K562 (cell line): ENCODE results near the gene LYAR. TPM values are rescaled to one million over a fixed set of nuclear protein-coding genes. Genes with fewer than 3 reads are reported as not detected.
A peak's percentile ranks its signal among the peaks of the same experiment; 100 is the strongest.

Experiments
- ATAC-seq: fragments of 200-7000 bp; cut with Tn5 transposase; 3 replicates; pipeline ENCODE4 v1.9.1; 2020; ENCODE audit warnings: moderate library complexity
- BruUV-seq: library from RNA; stranded (reverse); fragments of 400-500 nt; replicated peaks from 2 replicates; lab custom pipeline; 2021; lab: Mats Ljungman, UMichigan
- CTCF ChIA-PET: fragments of 300-600 bp; formaldehyde crosslinking; extraction: SDS; loops from one replicate; lab custom pipeline; 2021; ENCODE audit warnings: low intra/inter-chr PET ratio; lab: Yijun Ruan, JAX
- POLR2A ChIA-PET: fragments of 300-600, 350-650 bp; sonication (Branson Sonifier 250); formaldehyde crosslinking; extraction: SDS; loops from one replicate; lab custom pipeline; 2021; ENCODE audit warnings: antibody characterized with exemption, inconsistent platforms; lab: Yijun Ruan, JAX
- DNase-seq, 4 experiments: peaks; one replicate each; pipeline versions ENCODE4 v3.0.0 to v3.0.0-alpha.2; 2011 to 2018; ENCODE audit warnings: low spot score in 3 of 4, mixed read lengths in 3 of 4; ENCODE audit errors: extremely low read depth in 1 of 4
- FAIRE-seq: peaks from 2 replicates; lab custom pipeline; 2011; peaks lifted over from hg19 to GRCh38; lab: Jason Lieb, UNC
- H2AFZ ChIP-seq: 2 replicates; pipeline ENCODE4 v1.6.0; 2011; ENCODE audit warnings: low read depth, low read length, control low read depth, inconsistent platforms
- H3K27ac ChIP-seq: fragments of 200-600 bp; 3 replicates; pipeline ENCODE4 v1.8.0; 2011; ENCODE audit warnings: low read depth, mild to moderate bottlenecking, control low read depth, inconsistent platforms, low read length, moderate library complexity, mixed read lengths; ENCODE audit errors: extremely low read depth
- H3K27me3 ChIP-seq, 2 experiments: fragments of 300-600 bp in 1 of 2; 2 replicates in 1 of 2; 3 replicates in 1 of 2; pipeline versions ENCODE4 v1.6.0 to v1.8.0; 2011; ENCODE audit warnings: inconsistent platforms in 2 of 2, low read length in 2 of 2, mild to moderate bottlenecking in 1 of 2, mixed read lengths in 1 of 2, moderate library complexity in 1 of 2; ENCODE audit not compliant: control insufficient read depth in 2 of 2, insufficient read depth in 2 of 2
- H3K36me3 ChIP-seq: fragments of 300-600 bp; 3 replicates; pipeline ENCODE4 v1.8.0; 2011; ENCODE audit warnings: mild to moderate bottlenecking, low read length, inconsistent platforms; ENCODE audit not compliant: control insufficient read depth, insufficient read depth
- H3K4me1 ChIP-seq, 2 experiments: fragments of 200-600 bp in 1 of 2; replicated peaks in 1 of 2; 2 replicates in 1 of 2; 3 replicates in 1 of 2; pipeline versions ENCODE4 v1.5.1 to v1.8.0; 2011; ENCODE audit warnings: inconsistent platforms in 2 of 2, low read length in 2 of 2, mild to moderate bottlenecking in 1 of 2, mixed read lengths in 1 of 2, moderate library complexity in 1 of 2; ENCODE audit not compliant: control insufficient read depth in 2 of 2, insufficient read depth in 2 of 2
- H3K4me2 ChIP-seq: 2 replicates; pipeline ENCODE4 v1.6.1; 2011; ENCODE audit warnings: low read length, control low read depth, inconsistent platforms, mixed read lengths; ENCODE audit not compliant: insufficient read depth
- H3K4me3 ChIP-seq: fragments of 200-600 bp; sonication (generic), shearing (Covaris generic); 2 replicates; pipeline ENCODE4 v1.5.1; 2016; ENCODE audit warnings: control low read depth, inconsistent platforms
- H3K79me2 ChIP-seq: fragments of 200-600 bp; 3 replicates; pipeline ENCODE4 v1.8.0; 2011; ENCODE audit warnings: low read length, inconsistent platforms; ENCODE audit not compliant: control insufficient read depth, insufficient read depth
- H3K9ac ChIP-seq, 2 experiments: 2 replicates each; pipeline versions ENCODE4 v1.6.0 to v1.6.1; 2011; ENCODE audit warnings: low read depth in 2 of 2, low read length in 2 of 2, control low read depth in 1 of 2, inconsistent platforms in 1 of 2, mild to moderate bottlenecking in 1 of 2, mixed read lengths in 1 of 2; ENCODE audit not compliant: insufficient read depth in 1 of 2
- H3K9me1 ChIP-seq: one replicate; pipeline ENCODE4 v1.6.0; 2011; ENCODE audit warnings: inconsistent platforms, mild to moderate bottlenecking, low read length, moderate library complexity; ENCODE audit not compliant: control insufficient read depth, insufficient read depth
- H3K9me3 ChIP-seq: replicated peaks from 2 replicates; pipeline ENCODE4 v1.5.1; 2011; ENCODE audit warnings: low read depth, low read length, inconsistent platforms; ENCODE audit not compliant: control insufficient read depth, insufficient read depth
- H4K20me1 ChIP-seq: replicated peaks from 2 replicates; pipeline ENCODE4 v1.6.1; 2011; ENCODE audit warnings: low read length, inconsistent platforms, mixed read lengths; ENCODE audit not compliant: control insufficient read depth, insufficient read depth
- ADNP ChIP-seq: fragments of 200-800 bp; sonication (Bioruptor generic); IDR thresholded peaks from 2 replicates; pipeline ENCODE4 v1.6.1; 2016; ENCODE audit warnings: missing genetic modification characterization, missing compliant biosample characterization
- ATF1 ChIP-seq, 2 experiments: fragments of 450-650 bp in 1 of 2; IDR thresholded peaks; 2 replicates each; pipeline ENCODE4 v1.6.1; 2016; ENCODE audit warnings: missing compliant biosample characterization in 1 of 2, missing genetic modification characterization in 1 of 2
- GTF2F1 ChIP-seq: IDR thresholded peaks from 2 replicates; pipeline ENCODE4 v1.6.1; 2011; ENCODE audit warnings: low read depth, low read length, improper control_type of control experiment
- HDAC3 ChIP-seq: fragments of 450-650 bp; IDR thresholded peaks from 2 replicates; pipeline ENCODE4 v1.6.1; 2018; ENCODE audit warnings: borderline replicate concordance, mild to moderate bottlenecking, moderate library complexity; ENCODE audit not compliant: partially characterized antibody
- ILF3 ChIP-seq: fragments of 450-650 bp; IDR thresholded peaks from 2 replicates; pipeline ENCODE4 v1.6.1; 2018; ENCODE audit warnings: antibody characterized with exemption, mild to moderate bottlenecking, moderate library complexity, borderline replicate concordance
- KLF16 ChIP-seq: IDR thresholded peaks from 2 replicates; pipeline ENCODE4 v1.6.1; 2016; ENCODE audit warnings: antibody characterized with exemption
- L3MBTL2 ChIP-seq: fragments of 450-650 bp; IDR thresholded peaks from 2 replicates; pipeline ENCODE4 v1.6.1; 2016; ENCODE audit warnings: mild to moderate bottlenecking, moderate library complexity
- MAZ ChIP-seq, 2 experiments: fragments of 450-650 bp in 1 of 2; sonication (generic) in 1 of 2; formaldehyde crosslinking; IDR thresholded peaks in 1 of 2; conservative IDR thresholded peaks in 1 of 2; 2 replicates each; pipeline versions ENCODE4 v1.4.0 to v1.5.0; 2020; ENCODE audit warnings: mild to moderate bottlenecking in 1 of 2, missing genetic modification reagents in 1 of 2
- MED1 ChIP-seq: sonication (generic); formaldehyde crosslinking; IDR thresholded peaks from 2 replicates; pipeline ENCODE4 v1.8.1; 2023; ENCODE audit warnings: missing genetic modification reagents, borderline replicate concordance
- MTA2 ChIP-seq: fragments of 450-650 bp; IDR thresholded peaks from 2 replicates; pipeline ENCODE4 v1.6.1; 2016; ENCODE audit warnings: low read depth
- NFIC ChIP-seq: fragments of 450-650 bp; IDR thresholded peaks from 2 replicates; pipeline ENCODE4 v1.6.1; 2017; ENCODE audit warnings: mild to moderate bottlenecking, inconsistent platforms
- PCBP2 ChIP-seq: fragments of 200-400 bp; formaldehyde crosslinking; IDR thresholded peaks from 2 replicates; pipeline ENCODE4 v1.6.1; 2018; ENCODE audit warnings: low read length, low read depth, mild to moderate bottlenecking, moderate library complexity; ENCODE audit not compliant: poor library complexity, severe bottlenecking
- SIN3A ChIP-seq, 2 experiments: fragments of 150-350 bp in 1 of 2; IDR thresholded peaks; 2 replicates each; pipeline ENCODE4 v1.6.1; 2011 to 2016; ENCODE audit warnings: borderline replicate concordance in 2 of 2, low read depth in 2 of 2, low read length in 2 of 2, mild to moderate bottlenecking in 2 of 2, moderate library complexity in 2 of 2; ENCODE audit not compliant: control insufficient read depth in 1 of 2
- SIX5 ChIP-seq, 2 experiments: IDR thresholded peaks; 2 replicates each; pipeline ENCODE4 v1.6.1; 2011; ENCODE audit warnings: low read length in 2 of 2, borderline replicate concordance in 1 of 2, low read depth in 1 of 2, mild to moderate bottlenecking in 1 of 2, moderate library complexity in 1 of 2; ENCODE audit not compliant: insufficient read depth in 1 of 2
- SLC30A9 ChIP-seq: fragments of 250-450 bp; sonication (Bioruptor Pico); IDR thresholded peaks from 2 replicates; pipeline ENCODE4 v1.8.0; 2022; ENCODE audit warnings: mild to moderate bottlenecking, moderate library complexity
- TBL1XR1 ChIP-seq, 2 experiments: IDR thresholded peaks; 2 replicates each; pipeline ENCODE4 v1.6.1; 2012; ENCODE audit warnings: improper control_type of control experiment in 2 of 2, low read length in 2 of 2, mild to moderate bottlenecking in 1 of 2
- TCF3 ChIP-seq: sonication (generic); formaldehyde crosslinking; IDR thresholded peaks from 2 replicates; pipeline ENCODE4 v1.4.0; 2020; ENCODE audit warnings: mild to moderate bottlenecking, missing genetic modification reagents
- THRAP3 ChIP-seq: fragments of 450-650 bp; IDR thresholded peaks from 2 replicates; pipeline ENCODE4 v1.6.1; 2016; ENCODE audit warnings: mild to moderate bottlenecking, inconsistent platforms, borderline replicate concordance
- ZBTB17 ChIP-seq: fragments of 450-650 bp; formaldehyde crosslinking; IDR thresholded peaks from 2 replicates; pipeline ENCODE4 v1.4.0; 2020; ENCODE audit warnings: mild to moderate bottlenecking
- ZNF354B ChIP-seq: fragments of 250-450 bp; sonication (Bioruptor Pico); IDR thresholded peaks from 2 replicates; pipeline ENCODE4 v1.4.0; 2020
- ZNF740 ChIP-seq, 3 experiments: fragments of 200-800 bp in 1 of 3; sonication (Bioruptor generic) in 1 of 3; sonication (generic) in 1 of 3; formaldehyde crosslinking in 1 of 3; IDR thresholded peaks; 2 replicates each; pipeline versions ENCODE4 v1.6.1 to v1.8.0; 2016 to 2022; ENCODE audit warnings: mild to moderate bottlenecking in 2 of 3, missing compliant biosample characterization in 2 of 3, missing genetic modification characterization in 2 of 3, missing genetic modification reagents in 1 of 3
- WGBS: fragments of 100-300 bp; shearing (Covaris generic); methylation state at CpG from one replicate; pipeline ENCODE4 v1.1.6; 2016; ENCODE audit warnings: low coverage, mixed read lengths; ENCODE audit not compliant: insufficient coverage; ENCODE audit errors: missing lambda C conversion rate; 5-methylcytosine and 5-hydroxymethylcytosine counted together
- in situ Hi-C: fragments of 300-500 bp; cut with MboI; formaldehyde crosslinking; loops from 4 replicates; pipeline ENCODE4 v1.15.0; 2018; ENCODE audit warnings: inconsistent platforms, mixed read lengths
- intact Hi-C: fragments of 100-400 bp; cut with micrococcal nuclease; formaldehyde crosslinking; loops from 2 replicates; pipeline ENCODE4 v1.14.2; 2022
- polyA plus RNA-seq, 8 experiments: library from polyadenylated mRNA; depleted of rRNA in 4 of 8; stranded (reverse) in 5 of 8; unstranded in 3 of 8; fragments of >200 nt; fragmentation: Nextera tagmentation in 2 of 8; fragmentation: Illumina TruSeq in 1 of 8; extraction: Ambion mirVana in 2 of 8; extraction: Trizol in 1 of 8; gene quantifications; 2 replicates each; pipeline versions ENCODE4 v1.2.1 to v1.2.3, GENCODE V29; 2011 to 2014; ENCODE audit warnings: inconsistent platforms in 1 of 8, missing spikeins in 1 of 8
- total RNA-seq, 7 experiments: library from RNA; depleted of rRNA in 6 of 7; stranded (reverse); fragments of >200 nt in 6 of 7; fragmentation: Illumina TruSeq in 2 of 7; extraction: Trizol in 2 of 7; gene quantifications; 2 replicates each; pipeline versions ENCODE4 v1.2.1 to v1.2.3, GENCODE V29; 2011 to 2021; ENCODE audit warnings: low replicate concordance in 1 of 7

Gene LYAR
- total and polyA plus RNA-seq, 9 of the 15 experiments (the other 6 are each of a cell fraction or from before 2014, with no cell fraction given), result 28.3 to 172 (median 127) TPM

- intact Hi-C loops (loop anchor here (5.0 kb wide), 1 partner anchor 37 kb away; no protein-coding TSS in a partner anchor), in situ Hi-C loops (no loop called here)
- peak overlapping the region; percentile 49 to 71; a peak in 3 of 4 replicates for H3K9ac ChIP-seq
- no peaks in the 10 kb centered on the region for H3K79me2 ChIP-seq
- no peak overlapping the region for H3K4me3 ChIP-seq
- no peaks in the 10 kb centered on the region for H3K9me3 ChIP-seq
- FAIRE-seq (peak; percentile 91), DNase-seq (peak; percentile 30 to 84 (median 36)), ATAC-seq (peak; percentile 43)
- H3K36me3 ChIP-seq, result peaks cover 14% of the 10 kb centered on the region; the same call in 2 of the 3 replicates
- POLR2A ChIA-PET, result interaction anchor here (0.6 to 2.3 kb wide), 7 partner anchors 9 to 75 kb away, joined by 3 to 7 read pairs (median 4); partner anchors contain the start of gene TMEM128
- BruUV-seq, result no TSS peak
- peak overlapping the region; percentile 83 for H2AFZ ChIP-seq
- 7% methylated on average over 9 of the region's 10 CpGs for WGBS
- peak overlapping the region; percentile 91 for H3K27ac ChIP-seq
- H4K20me1 ChIP-seq, result no peaks in the 10 kb centered on the region
- H3K4me1 ChIP-seq, result peaks cover 34 to 44% of the 10 kb centered on the region in 2 experiments; a peak in 4 of 5 replicates
- CTCF ChIA-PET, result no interaction called here
- H3K4me2 ChIP-seq, result peak overlapping the region; percentile 73
- no peaks in the 10 kb centered on the region for H3K27me3 ChIP-seq
- H3K9me1 ChIP-seq, result no peaks in the 10 kb centered on the region
- TF ChIP-seq THRAP3 (no peak), MAZ (CRISPR knock-in tag; conservative IDR thresholded peaks at IDR 0.05 in 1 of 2, IDR thresholded peaks at IDR 0.05 in 1 of 2) (peak in 1 of 2 experiments; percentile 36; a peak in 1 of 4 replicates), NFIC (peak; percentile 76), ATF1 (CRISPR knock-in tag; IDR thresholded peaks at IDR 0.05) (no peak), ATF1 (tag; IDR thresholded peaks at IDR 0.05) (peak; percentile 39; the same call in 1 of the 2 replicates), ZBTB17 (CRISPR knock-in tag) (peak; percentile 76; the same call in 1 of the 2 replicates), MTA2 (peak; percentile 72), SLC30A9 (no peak), SIX5 (IDR thresholded peaks at IDR 0.05; ENCODE audit: borderline replicate concordance in 1 of 2, insufficient read depth in 1 of 2, low read depth in 1 of 2, low read length in 2 of 2) (no peak), GTF2F1 (no peak), TCF3 (CRISPR knock-in tag) (peak; percentile 90), ZNF354B (CRISPR knock-in tag) (no peak), ADNP (tag) (no peak), SIN3A (IDR thresholded peaks at IDR 0.05; ENCODE audit: borderline replicate concordance in 2 of 2, control insufficient read depth in 1 of 2, low read depth in 2 of 2, low read length in 2 of 2) (no peak), KLF16 (peak; percentile 88), MED1 (no peak), TBL1XR1 (IDR thresholded peaks at IDR 0.05; ENCODE audit: low read length in 2 of 2) (0 out of 4 replicates have a peak, but pooled peaks of 1 of the 2 experiments have one; percentile 20), HDAC3 (peak; percentile 36), ZNF740 (CRISPR knock-in tag; IDR thresholded peaks at IDR 0.05) (no peak), ZNF740 (tag; IDR thresholded peaks at IDR 0.05) (peak in 1 of 2 experiments; percentile 65; a peak in 1 of 4 replicates), PCBP2 (no peak), ILF3 (no peak), L3MBTL2 (peak; percentile 69)
These were observed 34.0 kb upstream of the LYAR start for GRCh38 chr4:4323705-4324534.
